DMS153 treated with DMSO at 0.1 percent for 48 hours (cell line): Measurements from ENCODE around the gene HOXC11.

Source experiments
- DNase-seq: peaks from one replicate; lab custom pipeline; 2025; ENCODE audit not compliant: unreplicated experiment; lab: John Stamatoyannopoulos, UW

The HOXC11 gene

GRCh38 chr12:53983568-53983949, 10.6 kb downstream of the HOXC11 start:
- no peak for DNase-seq

GRCh38 chr12:53983950-53984572, 11.1 kb downstream of the HOXC11 start:
- no peak for DNase-seq

- DNase-seq: peak; percentile 54
Observed at GRCh38 chr12:53984901-53985691, 12.2 kb downstream of the HOXC11 start, which contains the start of gene HOXC10. TSS of gene HOXC10 (plus strand) at chr12:53985146. CDS start at chr12:53985260, 114 bp downstream.

GRCh38 chr12:53985692-53985993, 12.7 kb downstream of the HOXC11 start:
- no peak for DNase-seq

GRCh38 chr12:53985994-53986685, 13.2 kb downstream of the HOXC11 start:
- no peak for DNase-seq

GRCh38 chr12:53986686-53987483, 14.0 kb downstream of the HOXC11 start:
- no peak for DNase-seq

- no peak for DNase-seq
Observed at GRCh38 chr12:53987787-53988230, 14.9 kb downstream of the HOXC11 start.

GRCh38 chr12:53988541-53989226, 15.8 kb downstream of the HOXC11 start:
- DNase-seq: no peak

GRCh38 chr12:53989227-53990113, 16.5 kb downstream of the HOXC11 start:
- no peak for DNase-seq

GRCh38 chr12:53990311-53991076, 17.6 kb downstream of the HOXC11 start:
- peak; percentile 24 for DNase-seq

GRCh38 chr12:53991077-53991460, 18.1 kb downstream of the HOXC11 start:
- no peak for DNase-seq

- no peak for DNase-seq
Observed at GRCh38 chr12:53992377-53992889, 19.5 kb downstream of the HOXC11 start.

- no peak for DNase-seq
Observed at GRCh38 chr12:53993162-53994008, 20.5 kb downstream of the HOXC11 start.

GRCh38 chr12:53994009-53994263, 21.0 kb downstream of the HOXC11 start:
- DNase-seq: no peak

- no peak for DNase-seq
Observed at GRCh38 chr12:53994264-53995001, 21.5 kb downstream of the HOXC11 start.

GRCh38 chr12:53995002-53995377, 22.1 kb downstream of the HOXC11 start:
- DNase-seq: no peak
